Measurements from ENCODE around the gene HEXB. TPM values are rescaled to one million over a fixed set of nuclear protein-coding genes. Genes with fewer than 3 reads are reported as not detected.

Gene HEXB
- total and polyA plus RNA-seq, 9 of the 15 experiments (the other 6 are each of a cell fraction or from before 2014, with no cell fraction given), result 22.9 to 158 (median 108) TPM

GRCh38 chr5:74684900-74685851 lies at the start of gene HEXB (continued):
- TF ChIP-seq, protein P1, sequence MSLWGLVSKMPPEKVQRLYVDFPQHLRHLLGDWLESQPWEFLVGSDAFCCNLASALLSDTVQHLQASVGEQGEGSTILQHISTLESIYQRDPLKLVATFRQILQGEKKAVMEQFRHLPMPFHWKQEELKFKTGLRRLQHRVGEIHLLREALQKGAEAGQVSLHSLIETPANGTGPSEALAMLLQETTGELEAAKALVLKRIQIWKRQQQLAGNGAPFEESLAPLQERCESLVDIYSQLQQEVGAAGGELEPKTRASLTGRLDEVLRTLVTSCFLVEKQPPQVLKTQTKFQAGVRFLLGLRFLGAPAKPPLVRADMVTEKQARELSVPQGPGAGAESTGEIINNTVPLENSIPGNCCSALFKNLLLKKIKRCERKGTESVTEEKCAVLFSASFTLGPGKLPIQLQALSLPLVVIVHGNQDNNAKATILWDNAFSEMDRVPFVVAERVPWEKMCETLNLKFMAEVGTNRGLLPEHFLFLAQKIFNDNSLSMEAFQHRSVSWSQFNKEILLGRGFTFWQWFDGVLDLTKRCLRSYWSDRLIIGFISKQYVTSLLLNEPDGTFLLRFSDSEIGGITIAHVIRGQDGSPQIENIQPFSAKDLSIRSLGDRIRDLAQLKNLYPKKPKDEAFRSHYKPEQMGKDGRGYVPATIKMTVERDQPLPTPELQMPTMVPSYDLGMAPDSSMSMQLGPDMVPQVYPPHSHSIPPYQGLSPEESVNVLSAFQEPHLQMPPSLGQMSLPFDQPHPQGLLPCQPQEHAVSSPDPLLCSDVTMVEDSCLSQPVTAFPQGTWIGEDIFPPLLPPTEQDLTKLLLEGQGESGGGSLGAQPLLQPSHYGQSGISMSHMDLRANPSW (CRISPR knock-in tag; IDR thresholded peaks at IDR 0.05), result no peak
- TF ChIP-seq U2AF1 (optimal IDR thresholded peaks at IDR 0.05; ENCODE audit: low read depth, low read length) (peak; percentile 93), NR1H2 (CRISPR knock-in tag; IDR thresholded peaks at IDR 0.05) (no peak), HNRNPLL (IDR thresholded peaks at IDR 0.05; ENCODE audit: low read depth, low read length, poor library complexity, severe bottlenecking) (no peak), ZNF696 (CRISPR knock-in tag; conservative IDR thresholded peaks at IDR 0.05) (no peak), GTF2E2 (tag; IDR thresholded peaks at IDR 0.05) (no peak; the same call in 1 of the 2 replicates), FOXO4 (CRISPR knock-in tag; IDR thresholded peaks at IDR 0.05) (no peak), ZNF639 (CRISPR knock-in tag; conservative IDR thresholded peaks at IDR 0.05 in 1 of 2, IDR thresholded peaks at IDR 0.05 in 1 of 2) (no peak), ZBTB8A (IDR thresholded peaks at IDR 0.05; ENCODE audit: partially characterized antibody) (no peak), DNMT1 (IDR thresholded peaks at IDR 0.05) (no peak), ZNF507 (tag; conservative IDR thresholded peaks at IDR 0.05) (no peak), CXXC5 (CRISPR knock-in tag; IDR thresholded peaks at IDR 0.05) (peak; percentile 75), CBX3 (IDR thresholded peaks at IDR 0.05; ENCODE audit: borderline replicate concordance in 1 of 2, low read length in 2 of 2) (no peak), STAT5A (IDR thresholded peaks at IDR 0.05; ENCODE audit: borderline replicate concordance, low read length) (no peak), RAD51 (IDR thresholded peaks at IDR 0.05; ENCODE audit: borderline replicate concordance, low read depth) (peak; percentile 76; the same call in 1 of the 2 replicates), HDAC1 (IDR thresholded peaks at IDR 0.05) (peak in 1 of 2 experiments; percentile 21; a peak in 1 of 4 replicates)
